SU-DHL-6 (cell line): ENCODE results near the gene STK36.

ENCODE experiments used
- CTCF ChIP-seq: fragments of 200-600 bp; sonication (generic); IDR thresholded peaks from one replicate; pipeline ENCODE4 v1.5.1; 2017; ENCODE audit warnings: antibody characterized with exemption, mild to moderate bottlenecking, low read length, moderate library complexity; ENCODE audit not compliant: insufficient read depth, poor library complexity, severe bottlenecking
- EZH2phosphoT487 ChIP-seq: fragments of 200-600 bp; sonication (generic), shearing (Covaris generic); conservative IDR thresholded peaks from 2 replicates; pipeline ENCODE4 v1.6.1; 2018; ENCODE audit warnings: mild to moderate bottlenecking, antibody characterized with exemption, low read length, moderate library complexity, mixed read lengths

- TF ChIP-seq CTCF: no peak
- no peak for TF ChIP-seq EZH2phosphoT487
Observed at GRCh38 chr2:218746470-218746795, 74.5 kb downstream of the STK36 start.
